GM12878 (cell line): Measurements from ENCODE around the gene PINK1. TPM values are rescaled to one million over a fixed set of nuclear protein-coding genes. Genes with fewer than 3 reads are reported as not detected.
A peak's percentile ranks its signal among the peaks of the same experiment; 100 is the strongest.

Experiments used
- ATAC-seq: fragments of 200-7000 bp; cut with Tn5 transposase; 3 replicates; pipeline ENCODE4 v1.9.1; 2020; ENCODE audit warnings: mild to moderate bottlenecking, moderate library complexity
- BruUV-seq: library from RNA; stranded (reverse); fragments of 400-500 nt; replicated peaks from 2 replicates; lab custom pipeline; 2021; lab: Mats Ljungman, UMichigan
- CTCF ChIA-PET: fragments of 300-600 bp; sonication (Branson Sonifier 250); formaldehyde crosslinking; extraction: SDS; loops from one replicate; lab custom pipeline; 2021; ENCODE audit warnings: inconsistent platforms; lab: Yijun Ruan, JAX
- POLR2A ChIA-PET: fragments of 350-600 bp; formaldehyde crosslinking; extraction: SDS; loops from one replicate; lab custom pipeline; 2021; ENCODE audit warnings: inconsistent platforms; lab: Charles Lee
- RAD21 ChIA-PET: fragments of 300-600 bp; sonication (Branson Sonifier 250); formaldehyde crosslinking; loops from one replicate; lab custom pipeline; 2023; ENCODE audit warnings: antibody characterized with exemption; ENCODE audit not compliant: unreplicated experiment; lab: Charles Lee
- SMC1A ChIA-PET: fragments of 300-600 bp; sonication (Branson Sonifier 250); formaldehyde crosslinking; loops from one replicate; lab custom pipeline; 2023; ENCODE audit not compliant: unreplicated experiment, uncharacterized antibody; lab: Charles Lee
- DNase-seq: peaks from one replicate; pipeline ENCODE4 v3.0.0-alpha.2; 2011; ENCODE audit warnings: low read depth, low spot score
- FAIRE-seq: peaks from 3 replicates; lab custom pipeline; 2011; peaks lifted over from hg19 to GRCh38; lab: Jason Lieb, UNC
- H2AFZ ChIP-seq: 2 replicates; pipeline ENCODE4 v1.6.0; 2011; ENCODE audit warnings: low read depth, low read length, control low read depth; ENCODE audit not compliant: control insufficient read depth
- H3K27ac ChIP-seq: 2 replicates; pipeline ENCODE4 v1.5.1; 2011; ENCODE audit warnings: control low read depth; ENCODE audit not compliant: control insufficient read depth, insufficient read depth
- H3K27me3 ChIP-seq, 2 experiments: replicated peaks in 1 of 2; 2 replicates each; pipeline versions ENCODE4 v1.6.0 to v1.6.1; 2011; ENCODE audit warnings: low read length in 1 of 2; ENCODE audit not compliant: control insufficient read depth in 2 of 2, insufficient read depth in 2 of 2
- H3K36me3 ChIP-seq, 2 experiments: 2 replicates each; pipeline ENCODE4 v1.5.1; 2011; ENCODE audit warnings: low read length in 1 of 2; ENCODE audit not compliant: control insufficient read depth in 2 of 2, insufficient read depth in 2 of 2
- H3K4me1 ChIP-seq: 2 replicates; pipeline ENCODE4 v1.6.1; 2011; ENCODE audit warnings: mild to moderate bottlenecking, low read length, moderate library complexity, mixed read lengths; ENCODE audit not compliant: control insufficient read depth, insufficient read depth
- H3K4me2 ChIP-seq: 2 replicates; pipeline ENCODE4 v1.6.0; 2011; ENCODE audit warnings: control low read depth; ENCODE audit not compliant: control insufficient read depth, insufficient read depth
- H3K4me3 ChIP-seq: fragments of 200-600 bp; sonication (generic); 2 replicates; pipeline ENCODE4 v1.5.1; 2016
- H3K79me2 ChIP-seq: 2 replicates; pipeline ENCODE4 v1.6.0; 2011; ENCODE audit warnings: low read length; ENCODE audit not compliant: control insufficient read depth, insufficient read depth
- H3K9ac ChIP-seq: 2 replicates; pipeline ENCODE4 v1.8.0; 2011; ENCODE audit warnings: low read length, control low read depth, mixed read lengths; ENCODE audit not compliant: control insufficient read depth, insufficient read depth
- H3K9me3 ChIP-seq: replicated peaks from 3 replicates; pipeline ENCODE4 v1.5.1; 2011; ENCODE audit warnings: mild to moderate bottlenecking, low read length; ENCODE audit not compliant: control insufficient read depth, insufficient read depth
- H4K20me1 ChIP-seq: 2 replicates; pipeline ENCODE4 v1.6.0; 2011; ENCODE audit not compliant: control insufficient read depth, insufficient read depth
- POLR2A ChIP-seq: IDR thresholded peaks from 2 replicates; pipeline ENCODE4 v1.6.1; 2011; ENCODE audit warnings: low read depth, mild to moderate bottlenecking, low read length
- POLR2AphosphoS5 ChIP-seq: IDR thresholded peaks from 2 replicates; pipeline ENCODE4 v1.6.1; 2011; ENCODE audit warnings: mild to moderate bottlenecking, low read length, inconsistent platforms
- RAD51 ChIP-seq: fragments of 450-650 bp; IDR thresholded peaks from 2 replicates; pipeline ENCODE4 v1.6.1; 2016; ENCODE audit warnings: moderate library complexity, mild to moderate bottlenecking, inconsistent platforms
- TARDBP ChIP-seq: IDR thresholded peaks from 2 replicates; pipeline ENCODE4 v1.6.1; 2016; ENCODE audit warnings: borderline replicate concordance
- WGBS: methylation state at CpG from one replicate; pipeline ENCODE4 v1.1.6; 2016; ENCODE audit warnings: low lambda C conversion rate; ENCODE audit not compliant: insufficient replicate concordance, insufficient coverage; ENCODE audit errors: missing lambda C conversion rate; 5-methylcytosine and 5-hydroxymethylcytosine counted together
- in situ Hi-C: fragments of 300-500 bp; cut with MboI; formaldehyde crosslinking; loops from 9 replicates; pipeline ENCODE4 v1.14.3; 2018; ENCODE audit warnings: mixed read lengths
- intact Hi-C: fragments of 100-400 bp; cut with micrococcal nuclease; formaldehyde crosslinking; loops from one replicate; pipeline ENCODE4 v1.14.2; 2022; ENCODE audit not compliant: unreplicated experiment
- polyA plus RNA-seq, 11 experiments: library from polyadenylated mRNA; depleted of rRNA in 4 of 11; unstranded in 6 of 11; stranded (reverse) in 5 of 11; fragments of >200 nt; fragmentation: Nextera tagmentation in 4 of 11; fragmentation: Illumina TruSeq in 1 of 11; extraction: Ambion mirVana in 4 of 11; extraction: Trizol in 1 of 11; gene quantifications; 1 replicate in 1 of 11; 2 replicates in 10 of 11; pipeline versions ENCODE4 v1.2.1 to v1.2.3, GENCODE V29; 2011 to 2016; ENCODE audit warnings: inconsistent platforms in 2 of 11, missing spikeins in 2 of 11, low read depth in 1 of 11
- total RNA-seq, 4 experiments: library from RNA; depleted of rRNA in 3 of 4; stranded (reverse); fragments of >200 nt in 3 of 4; fragmentation: Illumina TruSeq in 1 of 4; extraction: Trizol in 1 of 4; gene quantifications; 2 replicates each; pipeline versions ENCODE4 v1.2.1 to v1.2.3, GENCODE V29; 2013 to 2021

The PINK1 gene
- total and polyA plus RNA-seq, 10 of the 15 experiments (the other 5 are each of a cell fraction or from before 2014, with no cell fraction given): 0.42 to 4.4 (median 1.9) TPM; not detected in 1

GRCh38 chr1:20645414-20645813 is 12.2 kb downstream of the PINK1 start:
- Histone ChIP-seq H3K27ac (no peak overlapping the region), H2AFZ (no peak overlapping the region), H3K4me2 (no peak overlapping the region), H3K9me3 (no peaks in the 10 kb centered on the region), H3K27me3 (no peaks in the 10 kb centered on the region), H3K36me3 (peaks cover 5 to 6% of the 10 kb centered on the region in 2 experiments; a peak in 3 of 4 replicates), H4K20me1 (no peaks in the 10 kb centered on the region), H3K4me1 (no peaks in the 10 kb centered on the region), H3K9ac (no peak overlapping the region), H3K79me2 (no peaks in the 10 kb centered on the region), H3K4me3 (no peak overlapping the region)
- ChIA-PET CTCF (interaction anchor here (0.5 to 1.7 kb wide), 2 partner anchors 70 to 225 kb away, joined by 3 read pairs; no protein-coding TSS in a partner anchor), SMC1A (interaction anchor here (0.6 kb wide), 1 partner anchor 560 kb away, joined by 3 read pairs; no protein-coding TSS in a partner anchor), RAD21 (no interaction called here), POLR2A (interaction anchor here (0.6 kb wide), 1 partner anchor 387 kb away, joined by 4 read pairs; no protein-coding TSS in a partner anchor)
- intact Hi-C loops (no loop called here), in situ Hi-C loops (no loop called here)
- 83% methylated on average over 10 of the region's 14 CpGs for WGBS
- DNase-seq (no peak), ATAC-seq (no peak), FAIRE-seq (no peak)
- TF ChIP-seq TARDBP (no peak), POLR2A (0 out of 2 replicates have a peak, but pooled peaks have one; percentile 24)
- BruUV-seq: no TSS peak

DNA sequence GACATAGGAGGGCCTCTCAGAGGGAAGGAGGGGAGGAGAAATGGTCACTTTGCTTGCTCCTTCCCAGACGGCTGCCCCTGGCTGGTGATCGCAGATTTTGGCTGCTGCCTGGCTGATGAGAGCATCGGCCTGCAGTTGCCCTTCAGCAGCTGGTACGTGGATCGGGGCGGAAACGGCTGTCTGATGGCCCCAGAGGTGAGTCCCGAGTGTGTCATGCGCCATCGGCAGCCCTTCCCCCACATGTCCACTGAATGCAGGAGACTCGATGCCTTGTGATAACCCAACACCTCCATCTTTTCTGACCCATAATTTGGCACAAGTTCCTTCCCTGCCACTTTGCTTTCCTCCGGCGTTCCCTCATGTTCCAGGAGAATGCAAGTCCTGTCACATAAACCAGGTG is 15.2 kb downstream of the PINK1 start:
- Histone ChIP-seq H3K4me1 (no peaks in the 10 kb centered on the region), H3K36me3 (peaks cover 8 to 20% of the 10 kb centered on the region in 2 experiments; a peak in 3 of 4 replicates), H3K27me3 (no peaks in the 10 kb centered on the region), H3K27ac (no peak overlapping the region), H3K9me3 (no peaks in the 10 kb centered on the region), H2AFZ (no peak overlapping the region), H3K9ac (no peak overlapping the region), H4K20me1 (no peaks in the 10 kb centered on the region), H3K79me2 (no peaks in the 10 kb centered on the region), H3K4me2 (no peak overlapping the region), H3K4me3 (no peak overlapping the region)
- intact Hi-C loops (no loop called here), in situ Hi-C loops (no loop called here)
- no peak for ATAC-seq
- SMC1A ChIA-PET: no interaction called here
- CTCF ChIA-PET: no interaction called here
- RAD21 ChIA-PET: no interaction called here
- TF ChIP-seq RAD51 (no peak), POLR2AphosphoS5 (0 out of 2 replicates have a peak, but pooled peaks have one; percentile 8)
- no peak for DNase-seq
- BruUV-seq: no TSS peak
- WGBS: 98% methylated on average over 13 of the region's 13 CpGs
- POLR2A ChIA-PET: no interaction called here
- no peak for FAIRE-seq
